Measurements from ENCODE around the gene MTHFD1.

DNA sequence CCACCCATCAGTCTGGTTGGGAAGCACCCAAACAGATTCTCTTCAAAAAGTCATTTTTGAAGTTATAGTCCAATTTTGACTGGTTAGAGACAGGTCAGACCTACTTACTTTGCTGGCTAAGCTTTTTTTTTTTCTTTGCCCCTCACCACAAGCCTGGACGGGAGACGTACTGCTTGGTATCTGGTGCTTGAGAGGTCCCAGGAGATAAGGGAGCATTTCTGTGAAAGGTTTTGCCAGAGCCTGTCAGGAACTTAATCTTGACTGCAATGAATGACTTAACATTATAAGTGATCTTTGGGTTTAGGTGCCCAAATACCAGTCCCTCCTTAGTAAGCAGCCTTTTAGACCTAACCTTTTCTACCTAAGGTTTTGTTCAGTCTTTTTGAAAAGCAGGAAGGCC, 6.3 kb downstream of the MTHFD1 start:
- TF ChIP-seq, protein P1, sequence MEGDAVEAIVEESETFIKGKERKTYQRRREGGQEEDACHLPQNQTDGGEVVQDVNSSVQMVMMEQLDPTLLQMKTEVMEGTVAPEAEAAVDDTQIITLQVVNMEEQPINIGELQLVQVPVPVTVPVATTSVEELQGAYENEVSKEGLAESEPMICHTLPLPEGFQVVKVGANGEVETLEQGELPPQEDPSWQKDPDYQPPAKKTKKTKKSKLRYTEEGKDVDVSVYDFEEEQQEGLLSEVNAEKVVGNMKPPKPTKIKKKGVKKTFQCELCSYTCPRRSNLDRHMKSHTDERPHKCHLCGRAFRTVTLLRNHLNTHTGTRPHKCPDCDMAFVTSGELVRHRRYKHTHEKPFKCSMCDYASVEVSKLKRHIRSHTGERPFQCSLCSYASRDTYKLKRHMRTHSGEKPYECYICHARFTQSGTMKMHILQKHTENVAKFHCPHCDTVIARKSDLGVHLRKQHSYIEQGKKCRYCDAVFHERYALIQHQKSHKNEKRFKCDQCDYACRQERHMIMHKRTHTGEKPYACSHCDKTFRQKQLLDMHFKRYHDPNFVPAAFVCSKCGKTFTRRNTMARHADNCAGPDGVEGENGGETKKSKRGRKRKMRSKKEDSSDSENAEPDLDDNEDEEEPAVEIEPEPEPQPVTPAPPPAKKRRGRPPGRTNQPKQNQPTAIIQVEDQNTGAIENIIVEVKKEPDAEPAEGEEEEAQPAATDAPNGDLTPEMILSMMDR (IDR thresholded peaks at IDR 0.05) = no peak
- TF ChIP-seq EZH2phosphoT487 (IDR thresholded peaks at IDR 0.05; ENCODE audit: borderline replicate concordance, low read depth) (no peak), CHD2 (IDR thresholded peaks at IDR 0.05; ENCODE audit: low read length, partially characterized antibody) (no peak), EP300 (IDR thresholded peaks at IDR 0.05; ENCODE audit: borderline replicate concordance in 1 of 2, low read depth in 1 of 2, low read length in 1 of 2) (no peak), RCOR1 (IDR thresholded peaks at IDR 0.05; ENCODE audit: low read length) (no peak), FOXJ3 (CRISPR knock-in tag; IDR thresholded peaks at IDR 0.05) (no peak), FOXM1 (IDR thresholded peaks at IDR 0.05; ENCODE audit: low read depth) (no peak), RFX5 (IDR thresholded peaks at IDR 0.05; ENCODE audit: low read length) (no peak), TCF12 (IDR thresholded peaks at IDR 0.05) (no peak), NRF1 (IDR thresholded peaks at IDR 0.05; ENCODE audit: low read depth, low read length) (no peak)
- TF ChIP-seq, protein P2, sequence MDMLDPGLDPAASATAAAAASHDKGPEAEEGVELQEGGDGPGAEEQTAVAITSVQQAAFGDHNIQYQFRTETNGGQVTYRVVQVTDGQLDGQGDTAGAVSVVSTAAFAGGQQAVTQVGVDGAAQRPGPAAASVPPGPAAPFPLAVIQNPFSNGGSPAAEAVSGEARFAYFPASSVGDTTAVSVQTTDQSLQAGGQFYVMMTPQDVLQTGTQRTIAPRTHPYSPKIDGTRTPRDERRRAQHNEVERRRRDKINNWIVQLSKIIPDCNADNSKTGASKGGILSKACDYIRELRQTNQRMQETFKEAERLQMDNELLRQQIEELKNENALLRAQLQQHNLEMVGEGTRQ (IDR thresholded peaks at IDR 0.05; ENCODE audit: borderline replicate concordance, low read depth, low read length) = no peak
- TF ChIP-seq, protein P3, sequence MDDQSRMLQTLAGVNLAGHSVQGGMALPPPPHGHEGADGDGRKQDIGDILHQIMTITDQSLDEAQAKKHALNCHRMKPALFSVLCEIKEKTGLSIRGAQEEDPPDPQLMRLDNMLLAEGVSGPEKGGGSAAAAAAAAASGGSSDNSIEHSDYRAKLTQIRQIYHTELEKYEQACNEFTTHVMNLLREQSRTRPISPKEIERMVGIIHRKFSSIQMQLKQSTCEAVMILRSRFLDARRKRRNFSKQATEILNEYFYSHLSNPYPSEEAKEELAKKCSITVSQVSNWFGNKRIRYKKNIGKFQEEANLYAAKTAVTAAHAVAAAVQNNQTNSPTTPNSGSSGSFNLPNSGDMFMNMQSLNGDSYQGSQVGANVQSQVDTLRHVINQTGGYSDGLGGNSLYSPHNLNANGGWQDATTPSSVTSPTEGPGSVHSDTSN (IDR thresholded peaks at IDR 0.05) = no peak

Data from SK-N-SH (cell line).